Body of pancreas (tissue), 4 donors: ENCODE measurements around the gene MMD.

Source experiments
- POLR2A ChIP-seq, 3 donors: fragments of 450-650 bp; IDR thresholded peaks; one replicate each; pipeline ENCODE4 v1.6.1; 2016; ENCODE audit warnings: antibody characterized with exemption in 3 of 3, mild to moderate bottlenecking in 2 of 3
- TF ChIP-seq, protein P1 (sequence below), 7 experiments: fragments of 450-650 bp in 4 of 7; fragments of 200-600 bp in 3 of 7; sonication (generic) in 3 of 7; IDR thresholded peaks; one replicate each; pipeline ENCODE4 v1.5.1; 2016 to 2019; ENCODE audit warnings: antibody characterized with exemption in 7 of 7

DNA sequence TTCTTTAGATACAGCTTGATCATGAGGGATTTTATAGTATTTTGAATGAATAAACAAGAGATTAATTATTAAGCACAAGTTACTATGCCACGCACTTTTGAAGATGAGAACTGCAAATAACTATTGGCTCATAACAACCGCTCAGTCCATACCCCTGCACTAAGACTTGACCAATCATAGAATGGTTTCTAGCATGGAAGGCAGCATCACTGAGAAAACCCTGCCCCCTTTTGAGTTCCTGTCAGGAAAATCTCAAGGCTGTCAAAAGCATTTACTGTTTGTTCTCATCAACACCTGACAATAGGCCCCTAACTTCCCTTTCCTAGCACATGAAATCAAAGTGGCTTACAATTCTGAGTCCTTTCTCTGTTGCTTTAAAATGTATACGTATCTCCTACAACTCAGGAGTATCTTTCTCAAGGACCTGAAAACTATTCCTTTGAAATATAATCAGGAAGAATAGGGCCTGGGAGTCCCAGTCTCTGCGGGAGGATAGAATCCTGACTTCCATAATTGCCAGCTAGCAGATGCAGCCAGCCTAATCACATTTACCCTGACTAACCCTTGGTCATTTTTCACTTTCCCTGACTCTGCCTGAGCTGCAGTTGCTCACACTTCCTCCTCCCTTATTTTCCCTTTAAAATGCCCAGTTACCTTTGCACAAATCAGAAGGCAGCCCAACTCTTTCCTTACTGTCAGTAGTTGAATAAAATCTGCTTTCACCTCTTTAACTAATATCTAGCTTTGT, 9.1 kb upstream of the MMD start:
- TF ChIP-seq, protein P1, sequence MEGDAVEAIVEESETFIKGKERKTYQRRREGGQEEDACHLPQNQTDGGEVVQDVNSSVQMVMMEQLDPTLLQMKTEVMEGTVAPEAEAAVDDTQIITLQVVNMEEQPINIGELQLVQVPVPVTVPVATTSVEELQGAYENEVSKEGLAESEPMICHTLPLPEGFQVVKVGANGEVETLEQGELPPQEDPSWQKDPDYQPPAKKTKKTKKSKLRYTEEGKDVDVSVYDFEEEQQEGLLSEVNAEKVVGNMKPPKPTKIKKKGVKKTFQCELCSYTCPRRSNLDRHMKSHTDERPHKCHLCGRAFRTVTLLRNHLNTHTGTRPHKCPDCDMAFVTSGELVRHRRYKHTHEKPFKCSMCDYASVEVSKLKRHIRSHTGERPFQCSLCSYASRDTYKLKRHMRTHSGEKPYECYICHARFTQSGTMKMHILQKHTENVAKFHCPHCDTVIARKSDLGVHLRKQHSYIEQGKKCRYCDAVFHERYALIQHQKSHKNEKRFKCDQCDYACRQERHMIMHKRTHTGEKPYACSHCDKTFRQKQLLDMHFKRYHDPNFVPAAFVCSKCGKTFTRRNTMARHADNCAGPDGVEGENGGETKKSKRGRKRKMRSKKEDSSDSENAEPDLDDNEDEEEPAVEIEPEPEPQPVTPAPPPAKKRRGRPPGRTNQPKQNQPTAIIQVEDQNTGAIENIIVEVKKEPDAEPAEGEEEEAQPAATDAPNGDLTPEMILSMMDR (IDR thresholded peaks at IDR 0.05), result no peak
- no peak for TF ChIP-seq POLR2A (IDR thresholded peaks at IDR 0.05)
